ENCODE data around the gene NAT14. TPM values are rescaled to one million over a fixed set of nuclear protein-coding genes. Genes with fewer than 3 reads are reported as not detected.

Gene NAT14
- total RNA-seq, 5 donors from 2014 or later (not counting 1 experiment from before 2014, with no cell fraction given): 6.3 to 10.4 (median 8.1) TPM

DNA sequence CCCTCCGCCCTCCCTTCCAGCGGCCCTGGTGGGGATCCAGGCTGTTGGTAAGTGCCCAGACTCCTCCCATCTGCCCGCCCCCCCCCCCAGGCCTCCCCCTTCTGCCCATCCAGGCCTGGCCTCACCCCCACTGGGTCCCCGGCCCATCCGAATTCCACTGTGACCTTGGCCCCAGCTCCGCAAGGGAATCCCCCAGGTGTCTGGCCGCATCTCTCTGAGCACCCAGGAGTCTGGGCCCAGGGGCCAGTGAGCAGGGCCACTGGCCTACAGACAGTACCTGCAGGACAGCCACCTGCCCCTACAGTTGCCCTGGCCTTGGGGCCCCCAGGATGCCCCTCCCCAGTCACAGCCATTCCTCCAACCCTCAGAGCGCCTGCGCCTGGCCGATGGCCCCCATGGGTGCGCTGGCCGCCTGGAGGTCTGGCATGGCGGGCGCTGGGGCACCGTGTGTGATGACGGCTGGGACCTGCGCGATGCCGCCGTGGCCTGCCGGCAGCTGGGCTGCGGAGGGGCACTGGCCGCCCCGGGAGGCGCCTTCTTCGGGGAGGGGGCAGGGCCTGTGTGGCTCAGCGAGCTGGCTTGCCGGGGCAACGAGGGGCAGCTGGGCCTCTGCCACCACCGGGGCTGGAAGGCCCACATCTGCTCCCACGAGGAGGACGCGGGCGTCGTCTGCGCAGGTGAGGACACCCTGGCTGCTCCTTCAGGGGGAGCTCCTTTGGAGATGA, 4.2 kb downstream of the NAT14 start:
- Mint-ChIP-seq H3K4me3 (no peak overlapping the region), H3K27ac (no peak overlapping the region), H3K27me3 (peaks cover 4 to 12% of the 10 kb centered on the region in 2 donors), H3K9me3 (no peaks in the 10 kb centered on the region), H3K4me1 (peaks cover 6 to 11% (median 9%) of the 10 kb centered on the region in 3 donors), H3K36me3 (no peaks in the 10 kb centered on the region)
- Histone ChIP-seq H3K4me1 (ENCODE audit: control insufficient read depth in 1 of 2, extremely low read depth in 1 of 2, insufficient read depth in 2 of 2, low read length in 2 of 2) (peaks cover 5 to 18% of the 10 kb centered on the region in 2 experiments), H3K4me3 (ENCODE audit: control insufficient read depth in 1 of 2, extremely low read depth in 1 of 2, low read length in 1 of 2) (no peak overlapping the region), H3K9me3 (no peaks in the 10 kb centered on the region), H3K36me3 (ENCODE audit: control insufficient read depth in 2 of 2, extremely low read depth in 1 of 2, insufficient read depth in 1 of 2, low read length in 1 of 2) (no peaks in the 10 kb centered on the region), H3K27ac (ENCODE audit: low read length) (no peak overlapping the region), H3K27me3 (replicated peaks in 1 of 2; ENCODE audit: control insufficient read depth in 2 of 2, extremely low read depth in 1 of 2, insufficient read depth in 2 of 2, low read length in 1 of 2) (peaks cover 0 to 54% of the 10 kb centered on the region in 2 experiments)
- POLR2A ChIA-PET: interaction anchor here in 1 of 2 donors (0.6 kb wide), 1 partner anchor 19 kb away, joined by 4 read pairs; no protein-coding TSS in a partner anchor
- 78% methylated on average over 31 of the region's 36 CpGs for WGBS (ENCODE audit: insufficient coverage)
- CTCF ChIA-PET: no interaction called here
- ATAC-seq (replicated peaks in 1 of 4): no peak
- DNase-seq: no peak

DNA sequence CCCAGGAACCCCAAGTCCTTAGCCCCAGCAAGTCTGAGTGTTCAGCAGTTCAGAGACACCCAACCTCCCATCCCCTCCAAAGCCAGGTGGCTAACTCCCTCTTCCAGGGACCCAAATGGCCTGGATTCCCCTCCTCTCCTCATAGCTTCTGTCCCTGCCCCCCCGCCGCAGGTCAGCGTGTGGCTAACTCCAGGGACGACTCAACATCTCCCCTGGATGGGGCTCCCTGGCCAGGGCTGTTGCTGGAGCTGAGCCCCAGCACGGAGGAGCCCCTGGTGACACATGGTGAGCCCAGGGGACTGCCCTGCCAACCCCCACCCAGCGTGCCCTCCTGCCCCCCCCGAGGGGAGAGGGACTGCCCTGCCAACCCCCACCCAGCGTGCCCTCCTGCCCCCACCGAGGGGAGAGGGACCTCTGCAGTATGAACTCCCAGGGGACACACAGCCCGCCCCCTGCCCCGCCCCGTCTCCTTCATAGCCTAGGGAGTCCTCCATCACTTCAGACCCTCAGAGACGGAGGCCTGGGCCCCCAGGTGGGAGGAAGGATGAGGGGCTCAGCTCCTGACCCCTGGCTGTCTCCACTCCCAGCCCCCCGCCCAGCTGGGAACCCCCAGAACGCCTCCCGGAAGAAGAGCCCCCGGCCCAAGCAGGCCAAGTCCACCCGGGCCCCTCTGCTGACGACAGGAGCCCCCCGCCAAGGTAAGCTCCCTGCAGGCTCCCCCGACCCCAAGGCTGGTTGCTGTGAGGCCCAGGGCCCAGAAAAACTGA, 4.9 kb downstream of the NAT14 start:
- no peak overlapping the region for H3K4me3 Mint-ChIP-seq
- peaks cover 4 to 17% of the 10 kb centered on the region in 2 donors for H3K27me3 Mint-ChIP-seq
- whole genome bisulfite sequencing (ENCODE audit: insufficient coverage): 58% methylated on average over 8 of the region's 21 CpGs
- Histone ChIP-seq H3K4me1 (ENCODE audit: control insufficient read depth in 1 of 2, extremely low read depth in 1 of 2, insufficient read depth in 2 of 2, low read length in 2 of 2) (peaks cover 0 to 13% of the 10 kb centered on the region in 2 experiments), H3K36me3 (ENCODE audit: control insufficient read depth in 2 of 2, extremely low read depth in 1 of 2, insufficient read depth in 1 of 2, low read length in 1 of 2) (no peaks in the 10 kb centered on the region), H3K4me3 (ENCODE audit: control insufficient read depth in 1 of 2, extremely low read depth in 1 of 2, low read length in 1 of 2) (no peak overlapping the region), H3K27me3 (replicated peaks in 1 of 2; ENCODE audit: control insufficient read depth in 2 of 2, extremely low read depth in 1 of 2, insufficient read depth in 2 of 2, low read length in 1 of 2) (peaks cover 0 to 55% of the 10 kb centered on the region in 2 experiments), H3K9me3 (no peaks in the 10 kb centered on the region), H3K27ac (ENCODE audit: low read length) (no peak overlapping the region)
- no peak overlapping the region for H3K27ac Mint-ChIP-seq
- H3K9me3 Mint-ChIP-seq: no peaks in the 10 kb centered on the region
- POLR2A ChIA-PET: interaction anchor here in 1 of 2 donors (0.6 kb wide), 1 partner anchor 85 kb away, joined by 4 read pairs; no protein-coding TSS in a partner anchor
- no peak for DNase-seq
- peaks cover 4 to 11% (median 9%) of the 10 kb centered on the region in 3 donors for H3K4me1 Mint-ChIP-seq
- no peak for ATAC-seq (replicated peaks in 1 of 4)
- CTCF ChIA-PET: no interaction called here
- no peaks in the 10 kb centered on the region for H3K36me3 Mint-ChIP-seq

DNA sequence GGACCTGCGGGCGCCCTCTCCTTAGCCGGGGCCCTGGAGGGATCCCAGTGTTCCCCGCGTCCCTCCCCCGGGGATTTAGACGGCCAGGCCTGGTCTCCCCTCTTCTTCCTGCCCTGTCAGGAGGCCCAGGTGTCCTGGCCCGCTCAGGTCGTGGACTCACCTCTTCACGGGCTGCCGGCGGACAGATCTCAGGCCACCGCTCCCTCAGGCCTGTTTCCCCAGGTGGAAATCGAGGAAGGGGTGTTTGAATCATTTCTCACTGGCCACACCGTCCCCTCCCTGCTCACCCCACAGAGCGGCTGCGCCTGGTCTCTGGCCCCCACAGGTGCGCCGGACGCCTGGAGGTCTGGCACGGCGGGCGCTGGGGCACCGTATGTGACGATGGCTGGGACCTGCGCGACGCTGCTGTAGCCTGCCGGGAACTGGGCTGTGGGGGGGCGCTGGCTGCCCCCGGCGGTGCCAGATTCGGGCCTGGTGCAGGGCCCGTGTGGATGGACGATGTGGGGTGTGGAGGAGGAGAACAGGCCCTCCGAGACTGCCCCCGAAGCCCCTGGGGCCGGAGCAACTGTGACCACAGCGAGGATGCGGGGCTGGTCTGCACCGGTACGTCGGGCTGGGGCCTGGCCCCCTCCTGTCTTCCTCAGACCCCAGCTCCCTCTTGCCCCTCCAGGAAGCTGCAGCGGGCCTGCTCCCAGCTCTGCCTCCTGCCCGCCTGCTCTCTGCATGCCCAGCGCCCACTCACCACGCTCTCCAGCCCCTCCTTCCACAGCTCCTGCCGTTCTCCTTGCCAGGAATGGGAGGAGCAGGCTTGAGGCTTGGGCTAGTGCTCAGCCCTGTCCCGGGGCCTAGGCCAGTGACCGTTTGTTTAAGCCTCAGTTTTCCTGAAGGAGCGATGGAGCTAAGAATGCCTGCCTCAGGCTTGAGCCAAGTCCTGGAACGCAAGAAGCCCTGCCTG, 5.8 kb downstream of the NAT14 start:
- Mint-ChIP-seq H3K4me3 (no peak overlapping the region), H3K4me1 (peaks cover 4 to 7% (median 6%) of the 10 kb centered on the region in 3 donors), H3K36me3 (no peaks in the 10 kb centered on the region), H3K27ac (no peak overlapping the region), H3K9me3 (no peaks in the 10 kb centered on the region), H3K27me3 (peaks cover 4 to 19% of the 10 kb centered on the region in 2 donors)
- Histone ChIP-seq H3K4me3 (ENCODE audit: control insufficient read depth in 1 of 2, extremely low read depth in 1 of 2, low read length in 1 of 2) (no peak overlapping the region), H3K9me3 (no peaks in the 10 kb centered on the region), H3K27ac (ENCODE audit: low read length) (no peak overlapping the region), H3K27me3 (replicated peaks in 1 of 2; ENCODE audit: control insufficient read depth in 2 of 2, extremely low read depth in 1 of 2, insufficient read depth in 2 of 2, low read length in 1 of 2) (peaks cover 0 to 49% of the 10 kb centered on the region in 2 experiments), H3K4me1 (ENCODE audit: control insufficient read depth in 1 of 2, extremely low read depth in 1 of 2, insufficient read depth in 2 of 2, low read length in 2 of 2) (peaks cover 0 to 4% of the 10 kb centered on the region in 2 experiments), H3K36me3 (ENCODE audit: control insufficient read depth in 2 of 2, extremely low read depth in 1 of 2, insufficient read depth in 1 of 2, low read length in 1 of 2) (no peaks in the 10 kb centered on the region)
- ChIA-PET POLR2A (interaction anchor here in 1 of 2 donors (0.6 kb wide), 1 partner anchor 86 kb away, joined by 4 read pairs; no protein-coding TSS in a partner anchor), CTCF (interaction anchor here in 1 of 2 donors (0.6 kb wide), 1 partner anchor 38 kb away, joined by 4 read pairs; no protein-coding TSS in a partner anchor)
- no peak for ATAC-seq (replicated peaks in 1 of 4)
- no peak for DNase-seq
- 81% methylated on average over 40 of the region's 52 CpGs for WGBS (ENCODE audit: insufficient coverage)

DNA sequence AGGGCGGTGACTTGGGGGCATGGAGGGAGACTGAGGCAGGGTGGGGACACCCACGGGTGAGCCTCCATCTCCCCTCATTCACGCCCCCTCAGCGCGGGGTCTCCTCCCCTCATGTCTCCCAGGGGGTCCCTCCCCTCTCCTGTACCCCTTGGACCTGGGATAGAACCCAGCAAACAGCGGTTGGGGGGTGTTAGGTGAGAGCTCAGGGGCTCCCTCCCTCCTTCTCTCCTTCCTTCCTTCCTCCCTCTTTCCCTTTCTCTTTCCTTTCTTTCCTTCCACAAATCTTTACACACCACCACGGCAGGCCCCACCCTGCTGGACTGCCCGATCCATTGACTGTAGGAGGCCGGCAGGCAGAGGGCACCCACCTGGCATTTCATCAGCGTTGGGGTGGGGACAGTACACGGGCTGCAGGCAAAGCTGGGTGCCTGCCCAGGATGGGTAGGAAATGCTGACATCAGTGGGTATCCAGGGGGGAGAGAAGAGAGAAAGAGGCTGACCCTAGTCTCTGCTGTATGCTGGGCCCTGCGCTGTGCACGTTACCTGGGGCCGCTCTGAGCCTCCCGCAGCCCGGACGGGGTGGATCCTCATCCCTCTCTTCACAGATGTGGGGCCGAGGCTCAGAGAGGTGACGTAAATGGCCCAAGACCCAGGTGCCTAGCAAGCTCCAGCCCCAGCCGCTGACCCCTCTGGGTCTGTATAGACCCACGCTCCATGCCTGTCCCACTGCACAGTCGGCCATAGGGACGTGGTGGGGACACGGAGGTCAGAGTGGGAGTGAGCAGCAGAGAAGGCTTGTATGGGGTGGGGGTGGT, 6.8 kb downstream of the NAT14 start:
- no peak overlapping the region for H3K27ac Mint-ChIP-seq
- H3K36me3 ChIP-seq (ENCODE audit: control insufficient read depth in 2 of 2, extremely low read depth in 1 of 2, insufficient read depth in 1 of 2, low read length in 1 of 2): no peaks in the 10 kb centered on the region

DNA sequence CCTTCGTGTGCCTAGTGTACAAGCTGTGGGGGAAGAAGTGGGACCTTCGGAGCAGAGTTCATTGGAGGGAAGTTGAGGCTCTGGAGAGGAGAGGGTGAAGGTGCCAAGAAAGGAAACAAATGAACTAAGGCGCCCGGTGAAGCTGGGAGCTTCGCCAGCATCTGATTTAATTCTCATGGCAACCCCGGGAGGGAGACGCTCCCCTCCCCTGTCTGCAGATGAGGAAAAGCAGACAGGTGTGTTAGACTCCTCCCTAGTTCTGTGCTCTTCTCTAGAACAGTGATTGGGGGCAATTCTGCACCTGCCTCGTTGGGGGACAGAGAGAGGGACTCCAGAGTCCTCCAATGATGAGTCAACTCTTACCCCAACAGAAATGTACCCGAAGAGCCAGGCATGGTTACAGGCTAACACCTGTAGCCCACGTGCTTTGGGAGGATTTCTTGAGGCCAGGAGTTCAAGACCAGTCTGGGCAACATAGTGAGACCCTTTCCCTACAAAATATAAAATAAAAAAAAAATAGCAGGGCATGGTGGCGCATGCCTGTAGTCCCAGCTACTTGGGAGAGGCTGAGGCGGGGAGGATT, 7.5 kb downstream of the NAT14 start:
- no peaks in the 10 kb centered on the region for H3K36me3 ChIP-seq (ENCODE audit: control insufficient read depth in 2 of 2, extremely low read depth in 1 of 2, insufficient read depth in 1 of 2, low read length in 1 of 2)
- CTCF ChIA-PET: no interaction called here

More for the DNA sequence above, 6.8 kb downstream of the NAT14 start:
- POLR2A ChIA-PET: no interaction called here
- CTCF ChIA-PET: interaction anchor here in 1 of 2 donors (0.6 kb wide), 1 partner anchor 39 kb away, joined by 4 read pairs; no protein-coding TSS in a partner anchor
- H3K9me3 Mint-ChIP-seq: no peaks in the 10 kb centered on the region
- H3K4me1 Mint-ChIP-seq: peaks cover 0 to 3% (median 0%) of the 10 kb centered on the region in 3 donors
- Histone ChIP-seq H3K27me3 (replicated peaks in 1 of 2; ENCODE audit: control insufficient read depth in 2 of 2, extremely low read depth in 1 of 2, insufficient read depth in 2 of 2, low read length in 1 of 2) (peaks cover 0 to 49% of the 10 kb centered on the region in 2 experiments), H3K9me3 (no peaks in the 10 kb centered on the region), H3K4me1 (ENCODE audit: control insufficient read depth in 1 of 2, extremely low read depth in 1 of 2, insufficient read depth in 2 of 2, low read length in 2 of 2) (peaks cover 0 to 3% of the 10 kb centered on the region in 2 experiments), H3K4me3 (ENCODE audit: control insufficient read depth in 1 of 2, extremely low read depth in 1 of 2, low read length in 1 of 2) (no peak overlapping the region), H3K27ac (ENCODE audit: low read length) (no peak overlapping the region)
- H3K27me3 Mint-ChIP-seq: peaks cover 4 to 19% of the 10 kb centered on the region in 2 donors
- DNase-seq: no peak
- ATAC-seq (replicated peaks in 1 of 4): no peak
- WGBS (ENCODE audit: insufficient coverage): 83% methylated on average over 9 of the region's 24 CpGs
- no peaks in the 10 kb centered on the region for H3K36me3 Mint-ChIP-seq
- no peak overlapping the region for H3K4me3 Mint-ChIP-seq

More for the DNA sequence above, 7.5 kb downstream of the NAT14 start:
- Histone ChIP-seq H3K27me3 (replicated peaks in 1 of 2; ENCODE audit: control insufficient read depth in 2 of 2, extremely low read depth in 1 of 2, insufficient read depth in 2 of 2, low read length in 1 of 2) (peaks cover 0 to 49% of the 10 kb centered on the region in 2 experiments), H3K4me1 (ENCODE audit: control insufficient read depth in 1 of 2, extremely low read depth in 1 of 2, insufficient read depth in 2 of 2, low read length in 2 of 2) (peaks cover 0 to 3% of the 10 kb centered on the region in 2 experiments), H3K4me3 (ENCODE audit: control insufficient read depth in 1 of 2, extremely low read depth in 1 of 2, low read length in 1 of 2) (no peak overlapping the region), H3K9me3 (no peaks in the 10 kb centered on the region), H3K27ac (ENCODE audit: low read length) (no peak overlapping the region)
- peaks cover 0 to 3% (median 0%) of the 10 kb centered on the region in 3 donors for H3K4me1 Mint-ChIP-seq
- ATAC-seq (replicated peaks in 1 of 4) (no peak), DNase-seq (no peak)
- no peaks in the 10 kb centered on the region for H3K36me3 Mint-ChIP-seq
- WGBS (ENCODE audit: insufficient coverage): 34% methylated on average over 4 of the region's 12 CpGs
- no peaks in the 10 kb centered on the region for H3K9me3 Mint-ChIP-seq
- POLR2A ChIA-PET: no interaction called here
- H3K27ac Mint-ChIP-seq: no peak overlapping the region
- peaks cover 4 to 19% of the 10 kb centered on the region in 2 donors for H3K27me3 Mint-ChIP-seq
- H3K4me3 Mint-ChIP-seq: no peak overlapping the region

All from T-cell (primary cell).